T-helper 17 cell (primary cell): ENCODE results near the gene STX17. TPM values are rescaled to one million over a fixed set of nuclear protein-coding genes. Genes with fewer than 3 reads are reported as not detected.
"Not testable (repeated sequence)": the region's sequence is repeated elsewhere in the genome, so short reads cannot be mapped to it uniquely, and the experiment has no call there.

Experiments
- ATAC-seq: fragments of 150-1000 bp; cut with Tn5 transposase; 2 replicates; pipeline ENCODE4 v1.10.0; 2021; ENCODE audit warnings: mild to moderate bottlenecking, moderate library complexity
- DNase-seq, 3 donors: peaks; one replicate each; pipeline versions ENCODE4 v3.0.0 to v3.0.0-alpha.2; 2020 to 2021
- H3K9me3 ChIP-seq: one replicate; pipeline ENCODE4 v1.7.0; 2013; ENCODE audit warnings: low read length, mild to moderate bottlenecking; ENCODE audit not compliant: control insufficient read depth, poor library complexity, severe bottlenecking
- H3K27ac Mint-ChIP-seq: one replicate; pipeline ENCODE4 v1.8.0; 2022; ENCODE audit warnings: mild to moderate bottlenecking, moderate library complexity, mixed read lengths
- H3K27me3 Mint-ChIP-seq: one replicate; pipeline ENCODE4 v1.8.0; 2022; ENCODE audit warnings: mixed read lengths
- H3K36me3 Mint-ChIP-seq: one replicate; pipeline ENCODE4 v1.8.0; 2022; ENCODE audit warnings: low read depth, mixed read lengths
- H3K4me1 Mint-ChIP-seq: one replicate; pipeline ENCODE4 v1.8.0; 2022; ENCODE audit warnings: mild to moderate bottlenecking, mixed read lengths
- H3K4me3 Mint-ChIP-seq: one replicate; pipeline ENCODE4 v1.8.0; 2022; ENCODE audit warnings: mild to moderate bottlenecking, moderate library complexity, mixed read lengths
- total RNA-seq, 4 donors: library from RNA in 2 of 4; stranded (reverse) in 2 of 4; gene quantifications; one replicate each; pipeline ENCODE4 v1.2.3 and lab custom pipeline; 2022 to 2026

The STX17 gene
- total RNA-seq, 2 donors from 2014 or later: 27.1 to 33.2 TPM

- Mint-ChIP-seq H3K27ac (no peak overlapping the region), H3K36me3 (peaks cover 14% of the 10 kb centered on the region), H3K27me3 (no peaks in the 10 kb centered on the region), H3K4me3 (no peak overlapping the region), H3K4me1 (peaks cover 7% of the 10 kb centered on the region)
- DNase-seq (no peak), ATAC-seq (no peak)
- no peaks in the 10 kb centered on the region for H3K9me3 ChIP-seq
Measured at GRCh38 chr9:99962680-99963261, 56.3 kb downstream of the STX17 start.

- ATAC-seq (no peak), DNase-seq (no peak)
- no peaks in the 10 kb centered on the region for H3K9me3 ChIP-seq
- H3K27ac Mint-ChIP-seq: no peak overlapping the region
- H3K27me3 Mint-ChIP-seq: no peaks in the 10 kb centered on the region
- peaks cover 4% of the 10 kb centered on the region for H3K4me1 Mint-ChIP-seq
- H3K36me3 Mint-ChIP-seq: peaks cover 18% of the 10 kb centered on the region
- H3K4me3 Mint-ChIP-seq: no peak overlapping the region
Measured at GRCh38 chr9:99964336-99964735, 57.9 kb downstream of the STX17 start.

- ATAC-seq (no peak), DNase-seq (no peak)
- Mint-ChIP-seq H3K4me3 (no peak overlapping the region), H3K4me1 (peaks cover 4% of the 10 kb centered on the region), H3K27ac (no peak overlapping the region), H3K36me3 (peaks cover 14% of the 10 kb centered on the region), H3K27me3 (no peaks in the 10 kb centered on the region)
- H3K9me3 ChIP-seq: no peaks in the 10 kb centered on the region
Measured at GRCh38 chr9:99966001-99966400, 59.5 kb downstream of the STX17 start.

- H3K4me3 Mint-ChIP-seq: no peak overlapping the region
- no peaks in the 10 kb centered on the region for H3K27me3 Mint-ChIP-seq
- H3K27ac Mint-ChIP-seq: no peak overlapping the region
- peaks cover 10% of the 10 kb centered on the region for H3K36me3 Mint-ChIP-seq
- ATAC-seq: no peak
- no peaks in the 10 kb centered on the region for H3K9me3 ChIP-seq
- H3K4me1 Mint-ChIP-seq: peaks cover 4% of the 10 kb centered on the region
- DNase-seq: no peak
Measured at GRCh38 chr9:99966716-99967115, 60.3 kb downstream of the STX17 start.

- Mint-ChIP-seq H3K27me3 (no peaks in the 10 kb centered on the region), H3K4me3 (no peak overlapping the region), H3K36me3 (peaks cover 10% of the 10 kb centered on the region), H3K27ac (peak overlapping the region; percentile 34), H3K4me1 (peaks cover 6% of the 10 kb centered on the region)
- ATAC-seq: no peak
- no peak for DNase-seq
- H3K9me3 ChIP-seq: no peaks in the 10 kb centered on the region
Measured at GRCh38 chr9:99967457-99967856, 61.0 kb downstream of the STX17 start.

- no peak overlapping the region for H3K27ac Mint-ChIP-seq
Measured at GRCh38 chr9:99970481-99970880, 64.0 kb downstream of the STX17 start.

GRCh38 chr9:99971410-99971809 is 65.0 kb downstream of the STX17 start:
- peaks cover 4% of the 10 kb centered on the region for H3K36me3 Mint-ChIP-seq
- no peaks in the 10 kb centered on the region for H3K27me3 Mint-ChIP-seq
- peaks cover 3% of the 10 kb centered on the region for H3K4me1 Mint-ChIP-seq
- DNase-seq (no peak), ATAC-seq (no peak)
- no peaks in the 10 kb centered on the region for H3K9me3 ChIP-seq
- H3K27ac Mint-ChIP-seq: no peak overlapping the region
- H3K4me3 Mint-ChIP-seq: no peak overlapping the region

More at GRCh38 chr9:99970481-99970880, 64.0 kb downstream of the STX17 start:
- peak overlapping the region; percentile 37 for H3K4me3 Mint-ChIP-seq
- peaks cover 7% of the 10 kb centered on the region for H3K4me1 Mint-ChIP-seq
- no peak for DNase-seq
- H3K9me3 ChIP-seq: no peaks in the 10 kb centered on the region
- peaks cover 7% of the 10 kb centered on the region for H3K36me3 Mint-ChIP-seq
- no peaks in the 10 kb centered on the region for H3K27me3 Mint-ChIP-seq
- no peak for ATAC-seq

- ATAC-seq (no peak), DNase-seq (no peak)
- H3K27me3 Mint-ChIP-seq: no peaks in the 10 kb centered on the region
- H3K9me3 ChIP-seq: no peaks in the 10 kb centered on the region
- H3K4me3 Mint-ChIP-seq: no peak overlapping the region
- H3K27ac Mint-ChIP-seq: no peak overlapping the region
- peaks cover 10% of the 10 kb centered on the region for H3K4me1 Mint-ChIP-seq
- H3K36me3 Mint-ChIP-seq: peaks cover 4% of the 10 kb centered on the region
Measured at GRCh38 chr9:99973455-99973854, 67.0 kb downstream of the STX17 start.

- Mint-ChIP-seq H3K27me3 (no peaks in the 10 kb centered on the region), H3K36me3 (peaks cover 2% of the 10 kb centered on the region), H3K27ac (no peak overlapping the region), H3K4me1 (peaks cover 14% of the 10 kb centered on the region), H3K4me3 (no peak overlapping the region)
- no peak for ATAC-seq
- DNase-seq: no peak
- H3K9me3 ChIP-seq: no peaks in the 10 kb centered on the region
Measured at GRCh38 chr9:99977033-99977792, 70.8 kb downstream of the STX17 start.

GRCh38 chr9:99978221-99978620 is 71.8 kb downstream of the STX17 start:
- Mint-ChIP-seq H3K4me3 (no peak overlapping the region), H3K36me3 (peaks cover 2% of the 10 kb centered on the region), H3K27me3 (no peaks in the 10 kb centered on the region), H3K4me1 (peaks cover 11% of the 10 kb centered on the region), H3K27ac (peak overlapping the region; percentile 53)
- ATAC-seq (no peak), DNase-seq (no peak)
- H3K9me3 ChIP-seq: no peaks in the 10 kb centered on the region

GRCh38 chr9:99980598-99980997 is 74.1 kb downstream of the STX17 start:
- H3K27ac Mint-ChIP-seq: no peak overlapping the region

GRCh38 chr9:99986642-99987041 is 80.2 kb downstream of the STX17 start:
- Mint-ChIP-seq H3K4me1 (no peaks in the 10 kb centered on the region), H3K36me3 (peaks cover 2% of the 10 kb centered on the region), H3K27ac (peak overlapping the region; percentile 19), H3K27me3 (no peaks in the 10 kb centered on the region), H3K4me3 (no peak overlapping the region)
- DNase-seq (no peak), ATAC-seq (no peak)
- no peaks in the 10 kb centered on the region for H3K9me3 ChIP-seq

More at GRCh38 chr9:99980598-99980997, 74.1 kb downstream of the STX17 start:
- H3K9me3 ChIP-seq: no peaks in the 10 kb centered on the region
- Mint-ChIP-seq H3K27me3 (no peaks in the 10 kb centered on the region), H3K36me3 (peaks cover 2% of the 10 kb centered on the region), H3K4me1 (peaks cover 11% of the 10 kb centered on the region), H3K4me3 (no peak overlapping the region)
- DNase-seq: no peak
- ATAC-seq: no peak

- not testable (repeated sequence) for DNase-seq, H3K4me1 Mint-ChIP-seq, H3K9me3 ChIP-seq, H3K4me3 Mint-ChIP-seq, H3K27me3 Mint-ChIP-seq, H3K27ac Mint-ChIP-seq, H3K36me3 Mint-ChIP-seq, ATAC-seq
Measured at GRCh38 chr9:99990508-99990907, 84.1 kb downstream of the STX17 start.

GRCh38 chr9:99998266-99998665 is 91.8 kb downstream of the STX17 start:
- Mint-ChIP-seq H3K4me3 (no peak overlapping the region), H3K27me3 (no peaks in the 10 kb centered on the region), H3K36me3 (peaks cover 10% of the 10 kb centered on the region), H3K4me1 (peaks cover 2% of the 10 kb centered on the region), H3K27ac (no peak overlapping the region)
- no peak for ATAC-seq
- H3K9me3 ChIP-seq: no peaks in the 10 kb centered on the region
- DNase-seq: no peak
